Sigmoid colon (tissue), 7 donors: Measurements from ENCODE around the gene COMP. TPM values are rescaled to one million over a fixed set of nuclear protein-coding genes. Genes with fewer than 3 reads are reported as not detected.
A peak's percentile ranks its signal among the peaks of the same experiment; 100 is the strongest.

Experiments used
- DNase-seq: peaks from one replicate; pipeline ENCODE4 v3.0.0-alpha.2; 2019
- H3K27ac ChIP-seq, 4 donors: fragments of 200-600 bp; sonication (generic); one replicate each; pipeline ENCODE4 v1.5.1; 2016 to 2019; ENCODE audit warnings: mild to moderate bottlenecking in 1 of 4
- H3K27me3 ChIP-seq, 3 donors: fragments of 200-600 bp; sonication (generic); one replicate each; pipeline ENCODE4 v1.5.1; 2019; ENCODE audit warnings: mild to moderate bottlenecking in 1 of 3
- H3K36me3 ChIP-seq, 4 donors: fragments of 200-600 bp; sonication (generic); one replicate each; pipeline ENCODE4 v1.5.1; 2016 to 2019
- H3K4me1 ChIP-seq, 4 donors: fragments of 200-600 bp; sonication (generic); one replicate each; pipeline ENCODE4 v1.5.1; 2017 to 2019
- H3K4me3 ChIP-seq, 4 donors: fragments of 200-600 bp; sonication (generic); one replicate each; pipeline ENCODE4 v1.5.1; 2017 to 2019; ENCODE audit warnings: mild to moderate bottlenecking in 2 of 4, moderate library complexity in 1 of 4
- H3K9me3 ChIP-seq, 4 donors: fragments of 200-600 bp in 3 of 4; sonication (generic) in 3 of 4; one replicate each; pipeline versions ENCODE4 v1.5.1 to v1.6.1; 2013 to 2019
- EP300 ChIP-seq, 4 donors: sonication (generic); formaldehyde crosslinking; IDR thresholded peaks; one replicate each; pipeline ENCODE4 v1.6.1; 2017; ENCODE audit warnings: antibody characterized with exemption in 4 of 4
- POLR2A ChIP-seq, 2 donors: fragments of 450-650 bp; IDR thresholded peaks; one replicate each; pipeline ENCODE4 v1.6.1; 2016; ENCODE audit warnings: antibody characterized with exemption in 2 of 2, mild to moderate bottlenecking in 2 of 2, moderate library complexity in 2 of 2
- POLR2AphosphoS5 ChIP-seq, 4 donors: sonication (generic); formaldehyde crosslinking; IDR thresholded peaks; one replicate each; pipeline ENCODE4 v1.6.1; 2017; ENCODE audit warnings: antibody characterized with exemption in 4 of 4
- WGBS, 2 donors: extraction: QIAGEN DNeasy Blood & Tissue Kit; methylation state at CpG; one replicate each; pipeline ENCODE4 v1.1.7; 2013; 5-methylcytosine and 5-hydroxymethylcytosine counted together
- intact Hi-C: fragments of 100-400 bp; cut with DNase I; formaldehyde crosslinking; loops from one replicate; pipeline ENCODE4 v1.15.1; 2023
- polyA plus RNA-seq, 3 donors: library from polyadenylated mRNA; stranded (reverse); fragments of 200-250 nt; gene quantifications; one replicate each; pipeline ENCODE4 v1.2.3, GENCODE V29; 2013
- total RNA-seq, 4 donors: library from RNA; depleted of rRNA; stranded (reverse); fragments of >200 nt; gene quantifications; one replicate each; pipeline ENCODE4 v1.1.0, GENCODE V29; 2016
- TF ChIP-seq, protein P1 (sequence below), 4 experiments: fragments of 450-650 bp in 3 of 4; fragments of 200-600 bp in 1 of 4; IDR thresholded peaks; one replicate each; pipeline ENCODE4 v1.5.1; 2016 to 2019; ENCODE audit warnings: antibody characterized with exemption in 4 of 4, mild to moderate bottlenecking in 3 of 4, moderate library complexity in 2 of 4
- donor health status: healthy with polysubstance abuse.
- donor health status: Bipolar disorder and iron deficiency.
- donor health status: healthy.

COMP gene
- total and polyA plus RNA-seq, 7 donors = 0.22 to 6.9 (median 0.66) TPM; not detected in 2

DNA sequence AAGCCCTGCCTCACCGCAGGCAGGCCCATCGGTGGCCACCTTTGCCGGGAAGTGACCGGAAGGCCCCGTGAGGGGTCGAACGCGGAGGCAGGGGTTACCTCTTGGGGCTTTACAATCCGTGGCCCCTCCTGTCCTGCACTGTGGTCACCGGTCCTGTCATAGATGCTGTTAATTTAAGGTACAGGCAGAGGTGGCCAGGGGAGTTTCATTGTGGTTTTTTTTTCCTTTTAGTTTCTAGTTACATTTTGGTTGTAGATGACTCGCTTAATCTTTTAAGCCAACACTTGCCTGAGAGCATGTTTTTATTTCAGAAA, 13.1 kb downstream of the COMP start:
- H3K27me3 ChIP-seq = peaks cover 0 to 19% (median 0%) of the 10 kb centered on the region in 3 donors
- no peak for DNase-seq
- H3K36me3 ChIP-seq = no peaks in the 10 kb centered on the region
- intact Hi-C loops = no loop called here
- peak overlapping the region in 1 of 4 donors; percentile 15 for H3K4me3 ChIP-seq
- WGBS, 2 donors = 71 to 83% methylated on average over 11 of the region's 11 CpGs
- no peaks in the 10 kb centered on the region for H3K9me3 ChIP-seq
- no peak for TF ChIP-seq POLR2AphosphoS5 (IDR thresholded peaks at IDR 0.05)
- no peak overlapping the region for H3K27ac ChIP-seq
- peaks cover 0 to 6% (median 0%) of the 10 kb centered on the region in 4 donors for H3K4me1 ChIP-seq

DNA sequence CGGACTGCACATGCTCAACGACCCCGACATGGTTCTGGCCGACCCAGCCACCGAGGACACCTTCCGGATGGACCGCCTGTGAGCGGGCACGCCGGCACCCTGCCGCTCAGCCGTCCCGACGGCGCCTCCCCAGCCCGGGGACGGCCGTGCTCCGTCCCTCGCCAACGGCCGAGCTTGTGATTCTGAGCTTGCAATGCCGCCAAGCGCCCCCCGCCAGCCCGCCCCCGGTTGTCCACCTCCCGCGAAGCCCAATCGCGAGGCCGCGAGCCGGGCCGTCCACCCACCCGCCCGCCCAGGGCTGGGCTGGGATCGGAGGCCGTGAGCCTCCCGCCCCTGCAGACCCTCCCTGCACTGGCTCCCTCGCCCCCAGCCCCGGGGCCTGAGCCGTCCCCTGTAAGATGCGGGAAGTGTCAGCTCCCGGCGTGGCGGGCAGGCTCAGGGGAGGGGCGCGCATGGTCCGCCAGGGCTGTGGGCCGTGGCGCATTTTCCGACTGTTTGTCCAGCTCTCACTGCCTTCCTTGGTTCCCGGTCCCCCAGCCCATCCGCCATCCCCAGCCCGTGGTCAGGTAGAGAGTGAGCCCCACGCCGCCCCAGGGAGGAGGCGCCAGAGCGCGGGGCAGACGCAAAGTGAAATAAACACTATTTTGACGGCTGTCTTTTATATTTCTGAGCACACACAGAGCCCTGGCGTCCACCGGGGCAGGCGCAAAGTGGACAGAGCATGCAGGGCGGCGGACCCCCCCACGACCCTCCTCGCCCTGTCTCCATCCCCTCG, 13.6 kb downstream of the COMP start:
- intact Hi-C loops = no loop called here
- peaks cover 0 to 6% (median 0%) of the 10 kb centered on the region in 4 donors for H3K4me1 ChIP-seq
- WGBS, 2 donors = 70 to 85% methylated on average over 71 of the region's 71 CpGs
- no peaks in the 10 kb centered on the region for H3K36me3 ChIP-seq
- peak overlapping the region in 2 of 4 donors; percentile 15 for H3K4me3 ChIP-seq
- H3K9me3 ChIP-seq = no peaks in the 10 kb centered on the region
- H3K27ac ChIP-seq = no peak overlapping the region
- DNase-seq = no peak
- peaks cover 0 to 19% (median 0%) of the 10 kb centered on the region in 3 donors for H3K27me3 ChIP-seq
- TF ChIP-seq POLR2A (IDR thresholded peaks at IDR 0.05) = no peak

DNA sequence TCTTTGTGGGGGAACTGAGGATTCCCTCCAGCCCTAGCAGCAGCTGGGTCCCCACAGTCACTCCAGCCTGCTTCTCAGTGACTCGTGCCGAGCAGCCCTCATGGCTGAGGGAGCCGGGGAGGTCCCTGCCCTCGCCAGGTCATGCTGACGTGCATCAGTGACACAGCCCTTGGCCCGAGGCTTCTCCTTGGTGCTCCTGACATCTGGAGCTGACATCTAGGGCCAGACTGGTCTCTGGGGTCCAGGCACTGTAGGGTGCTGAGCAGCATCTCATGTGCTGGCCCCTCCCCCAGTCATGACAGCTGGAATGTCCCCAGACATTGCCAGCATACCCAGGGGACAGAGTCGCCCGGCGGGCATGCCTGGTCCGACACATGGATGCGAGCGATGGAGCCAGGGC, 14.4 kb downstream of the COMP start:
- H3K36me3 ChIP-seq = peaks cover 0 to 3% (median 0%) of the 10 kb centered on the region in 4 donors
- peaks cover 0 to 6% (median 0%) of the 10 kb centered on the region in 4 donors for H3K4me1 ChIP-seq
- intact Hi-C loops = no loop called here
- no peak for DNase-seq
- WGBS, 2 donors = 84% methylated on average over 12 of the region's 12 CpGs
- TF ChIP-seq POLR2A (IDR thresholded peaks at IDR 0.05) (no peak), EP300 (IDR thresholded peaks at IDR 0.05) (no peak), POLR2AphosphoS5 (IDR thresholded peaks at IDR 0.05) (no peak)
- TF ChIP-seq, protein P1, sequence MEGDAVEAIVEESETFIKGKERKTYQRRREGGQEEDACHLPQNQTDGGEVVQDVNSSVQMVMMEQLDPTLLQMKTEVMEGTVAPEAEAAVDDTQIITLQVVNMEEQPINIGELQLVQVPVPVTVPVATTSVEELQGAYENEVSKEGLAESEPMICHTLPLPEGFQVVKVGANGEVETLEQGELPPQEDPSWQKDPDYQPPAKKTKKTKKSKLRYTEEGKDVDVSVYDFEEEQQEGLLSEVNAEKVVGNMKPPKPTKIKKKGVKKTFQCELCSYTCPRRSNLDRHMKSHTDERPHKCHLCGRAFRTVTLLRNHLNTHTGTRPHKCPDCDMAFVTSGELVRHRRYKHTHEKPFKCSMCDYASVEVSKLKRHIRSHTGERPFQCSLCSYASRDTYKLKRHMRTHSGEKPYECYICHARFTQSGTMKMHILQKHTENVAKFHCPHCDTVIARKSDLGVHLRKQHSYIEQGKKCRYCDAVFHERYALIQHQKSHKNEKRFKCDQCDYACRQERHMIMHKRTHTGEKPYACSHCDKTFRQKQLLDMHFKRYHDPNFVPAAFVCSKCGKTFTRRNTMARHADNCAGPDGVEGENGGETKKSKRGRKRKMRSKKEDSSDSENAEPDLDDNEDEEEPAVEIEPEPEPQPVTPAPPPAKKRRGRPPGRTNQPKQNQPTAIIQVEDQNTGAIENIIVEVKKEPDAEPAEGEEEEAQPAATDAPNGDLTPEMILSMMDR (IDR thresholded peaks at IDR 0.05) = no peak
- peaks cover 0 to 19% (median 0%) of the 10 kb centered on the region in 3 donors for H3K27me3 ChIP-seq
- no peak overlapping the region for H3K4me3 ChIP-seq
- H3K9me3 ChIP-seq = no peaks in the 10 kb centered on the region
- H3K27ac ChIP-seq = no peak overlapping the region

DNA sequence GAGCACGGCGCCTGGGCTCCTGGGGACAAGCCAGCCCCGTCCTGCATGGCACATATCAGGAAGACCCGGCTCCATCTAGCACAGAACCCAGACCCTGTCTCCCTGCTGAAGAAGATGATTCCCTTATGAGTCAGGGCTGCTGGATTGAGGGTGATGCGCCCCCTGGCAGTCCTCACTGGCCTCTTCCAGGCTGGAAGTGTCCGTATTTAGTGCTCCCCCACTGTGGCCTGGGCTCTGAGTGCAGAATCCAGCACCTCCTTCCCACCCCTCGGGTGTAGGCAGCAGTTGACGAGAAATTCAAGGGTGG, 14.9 kb downstream of the COMP start:
- Histone ChIP-seq H3K9me3 (no peaks in the 10 kb centered on the region), H3K27me3 (peaks cover 0 to 19% (median 0%) of the 10 kb centered on the region in 3 donors), H3K4me3 (no peak overlapping the region), H3K27ac (no peak overlapping the region), H3K4me1 (peaks cover 0 to 6% (median 0%) of the 10 kb centered on the region in 4 donors), H3K36me3 (peaks cover 0 to 8% (median 0%) of the 10 kb centered on the region in 4 donors)
- no peak for DNase-seq
- TF ChIP-seq, protein P1 (IDR thresholded peaks at IDR 0.05) = no peak
- TF ChIP-seq EP300 (IDR thresholded peaks at IDR 0.05) (no peak), POLR2AphosphoS5 (IDR thresholded peaks at IDR 0.05) (no peak), POLR2A (IDR thresholded peaks at IDR 0.05) (no peak)
- WGBS, 2 donors = 80 to 86% methylated on average over 8 of the region's 8 CpGs
- intact Hi-C loops = no loop called here

DNA sequence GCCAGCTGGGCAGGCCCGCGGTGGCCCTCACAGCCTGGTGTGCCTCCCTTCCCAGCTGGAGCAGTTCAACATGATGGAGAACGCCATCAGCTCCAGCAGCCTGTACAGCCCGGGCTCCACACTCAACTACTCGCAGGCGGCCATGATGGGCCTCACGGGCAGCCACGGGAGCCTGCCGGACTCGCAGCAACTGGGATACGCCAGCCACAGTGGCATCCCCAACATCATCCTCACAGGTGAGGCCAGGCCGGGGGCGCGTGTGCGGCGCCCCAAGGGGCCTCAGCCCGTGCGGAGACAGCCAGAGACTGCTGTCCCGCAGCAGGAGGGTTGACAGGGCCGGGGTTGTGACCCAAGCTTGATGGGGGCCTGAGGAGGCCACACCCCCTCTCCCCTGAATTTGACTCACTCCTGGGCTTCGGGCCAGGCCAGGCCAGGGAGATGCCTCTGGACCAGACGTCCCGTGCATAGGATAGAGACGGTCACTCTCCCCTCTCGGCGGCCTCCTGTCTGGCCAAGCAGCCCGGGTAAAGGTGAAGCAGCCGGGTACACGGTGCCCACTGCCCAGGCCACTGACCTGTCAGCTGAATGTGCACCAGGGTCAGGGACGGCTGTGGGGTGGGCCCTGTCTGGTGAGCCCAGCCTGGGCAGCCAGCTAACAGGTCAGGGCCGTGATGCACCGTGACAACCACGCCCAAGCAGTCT, 15.4 kb downstream of the COMP start:
- Histone ChIP-seq H3K4me1 (peaks cover 0 to 6% (median 0%) of the 10 kb centered on the region in 4 donors), H3K27ac (no peak overlapping the region), H3K4me3 (no peak overlapping the region), H3K27me3 (peaks cover 0 to 19% (median 0%) of the 10 kb centered on the region in 3 donors), H3K36me3 (peaks cover 0 to 10% (median 0%) of the 10 kb centered on the region in 4 donors), H3K9me3 (no peaks in the 10 kb centered on the region)
- TF ChIP-seq POLR2AphosphoS5 (IDR thresholded peaks at IDR 0.05) (no peak), POLR2A (IDR thresholded peaks at IDR 0.05) (no peak), EP300 (IDR thresholded peaks at IDR 0.05) (no peak)
- TF ChIP-seq, protein P1 (IDR thresholded peaks at IDR 0.05) = no peak
- WGBS, 2 donors = 90 to 92% methylated on average over 33 of the region's 33 CpGs
- intact Hi-C loops = no loop called here
- no peak for DNase-seq
